SH-SY5Y (cell line): ENCODE results near the gene AQP1.

Experiments
- GATA2 ChIP-seq: IDR thresholded peaks from 2 replicates; pipeline ENCODE4 v1.6.1; 2011; ENCODE audit warnings: mild to moderate bottlenecking, low read depth, low read length
- GATA3 ChIP-seq: IDR thresholded peaks from 2 replicates; pipeline ENCODE4 v1.6.1; 2011; ENCODE audit warnings: low read depth, mild to moderate bottlenecking, low read length, moderate library complexity

- TF ChIP-seq GATA2 (no peak), GATA3 (no peak)
Measured at GRCh38 chr7:30932562-30932961, 20.9 kb downstream of the AQP1 start.
